NCI-H146 treated with DMSO at 0.1 percent for 48 hours (cell line): ENCODE measurements around the gene WDR62.
"Not testable (repeated sequence)": the region's sequence is repeated elsewhere in the genome, so short reads cannot be mapped to it uniquely, and the experiment has no call there.

Source experiments
- DNase-seq: peaks from one replicate; lab custom pipeline; 2025; ENCODE audit not compliant: unreplicated experiment; lab: John Stamatoyannopoulos, UW

WDR62 gene

GRCh38 chr19:36032251-36033104, 22.2 kb upstream of the WDR62 start, which contains the start of gene CLIP3:
Gene CLIP3, minus strand, starts transcription at chr19:36032873. Its CDS starts 516 bp downstream, at chr19:36032357.
- peak; percentile 66 for DNase-seq

- DNase-seq, result no peak
These were observed 14.2 kb upstream of the WDR62 start for GRCh38 chr19:36040495-36040894.

DNA sequence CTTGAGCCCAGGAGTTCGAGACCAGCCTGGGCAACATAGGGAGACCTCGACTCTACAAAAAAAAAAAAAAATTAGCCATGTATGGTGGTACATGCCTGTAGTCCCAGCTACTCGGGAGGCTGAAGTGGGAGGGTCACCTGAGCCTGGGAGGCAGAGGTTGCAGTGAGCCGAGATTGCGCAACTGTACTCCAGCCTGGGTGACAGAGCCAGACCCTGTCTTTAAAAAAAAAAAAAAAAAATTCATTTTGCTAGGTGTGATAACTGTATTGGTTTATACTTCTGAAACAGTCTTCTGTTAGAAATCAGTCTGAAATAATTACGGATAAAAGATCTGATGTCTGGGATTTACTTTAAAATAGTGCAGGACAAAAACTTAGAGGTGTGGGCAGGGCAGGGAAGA, 13.6 kb upstream of the WDR62 start:
- not testable (repeated sequence) for DNase-seq

DNA sequence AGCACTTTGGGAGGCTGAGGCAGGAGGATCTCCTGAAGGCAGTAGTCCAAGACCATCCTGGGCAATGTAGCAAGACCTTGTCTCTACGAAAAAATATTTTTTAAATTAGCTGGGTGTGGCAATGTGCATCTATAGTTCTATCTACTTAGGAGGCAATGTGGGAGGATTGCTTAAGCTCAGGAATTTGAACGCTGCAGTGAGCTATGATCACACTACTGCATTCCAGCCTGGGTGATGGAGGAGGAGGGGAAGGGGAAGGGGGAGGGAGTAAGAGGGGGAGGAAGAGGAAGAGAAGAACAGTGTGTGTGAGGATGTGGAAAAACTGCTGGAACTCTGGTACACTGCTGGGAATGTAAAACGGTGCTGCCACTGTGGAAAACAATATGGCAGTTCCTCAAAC, 12.9 kb upstream of the WDR62 start:
- DNase-seq, result no peak

DNA sequence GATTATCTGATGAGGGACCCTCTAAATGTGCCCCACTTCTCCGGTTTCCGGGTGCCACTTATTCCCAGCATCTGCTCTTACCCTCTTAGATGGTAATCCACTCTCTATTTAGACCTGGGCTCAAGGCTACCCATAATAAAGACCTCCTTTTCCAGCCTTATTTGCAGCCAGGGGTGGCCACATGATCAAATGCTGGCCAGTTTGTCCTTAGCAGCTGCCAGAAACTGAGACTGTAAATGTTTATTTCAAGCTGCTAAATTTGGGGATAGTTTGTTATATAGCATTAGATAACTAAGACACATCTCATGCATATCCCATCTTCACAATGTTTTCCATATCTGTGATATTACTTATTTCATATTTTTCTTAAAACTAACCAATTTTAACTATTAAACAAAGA, 10.7 kb upstream of the WDR62 start:
- DNase-seq, result no peak

- DNase-seq, result no peak
These were observed 8.2 kb upstream of the WDR62 start for GRCh38 chr19:36046443-36047050.

DNA sequence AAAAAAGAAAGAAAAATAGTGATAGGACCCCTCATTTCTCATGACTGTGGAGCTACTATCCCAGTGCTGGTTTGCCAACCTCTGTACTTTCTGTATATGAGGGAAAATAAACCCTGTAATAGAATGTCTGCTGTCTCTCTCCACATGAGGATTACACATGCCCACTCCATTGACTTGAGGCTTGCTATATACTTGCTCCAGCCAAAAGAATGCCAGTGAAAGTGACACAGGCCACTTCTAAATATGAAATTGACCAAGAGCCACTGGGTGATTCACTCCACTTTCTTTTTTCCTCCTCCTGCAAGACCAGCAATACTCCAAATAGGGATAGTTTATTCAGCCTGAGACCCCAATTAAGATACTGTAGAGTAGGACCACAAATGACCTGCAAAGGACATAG, 6.9 kb upstream of the WDR62 start:
- no peak for DNase-seq

GRCh38 chr19:36049080-36049698, 5.5 kb upstream of the WDR62 start:
- no peak for DNase-seq

GRCh38 chr19:36051236-36051635, 3.5 kb upstream of the WDR62 start:
- DNase-seq, result no peak

- peak; percentile 14 for DNase-seq
These were observed 3.1 kb upstream of the WDR62 start for GRCh38 chr19:36051637-36052036.

DNA sequence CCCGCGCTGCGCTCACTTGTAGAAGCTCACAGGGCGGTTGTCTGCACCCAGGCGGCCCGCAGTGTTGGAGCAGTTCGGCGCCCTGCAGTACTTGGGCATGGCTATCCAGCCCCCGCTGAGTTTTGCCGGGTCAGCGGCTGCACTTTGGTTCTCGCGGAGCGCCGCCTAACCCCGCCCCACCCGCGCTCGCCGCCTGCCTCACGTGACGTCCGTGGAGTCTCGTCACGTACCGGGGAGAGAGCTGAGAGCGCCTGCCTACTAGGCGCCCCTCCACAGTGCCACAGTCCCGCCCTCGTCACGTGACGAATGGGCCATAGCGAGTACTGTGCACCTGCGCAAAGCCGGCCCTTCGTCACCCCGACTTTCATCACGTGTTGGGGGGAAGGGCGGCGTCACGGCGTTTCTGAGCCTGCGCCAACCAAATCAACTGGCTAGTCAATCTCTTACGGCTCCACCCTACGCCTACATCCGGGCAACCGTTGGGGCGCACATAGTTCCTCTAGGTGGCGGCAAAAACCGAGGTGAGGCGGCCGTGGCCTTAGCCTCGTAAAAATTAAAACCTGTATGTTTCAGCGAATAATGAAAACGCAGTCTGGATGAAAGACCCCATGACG, 471 bp upstream of the WDR62 start, which contains the start of gene THAP8:
THAP8 (minus strand) TSS at position 167 of the 614 bp plus-strand sequence; CDS start at position 99, 68 bp downstream.
- DNase-seq, result peak; percentile 99

DNA sequence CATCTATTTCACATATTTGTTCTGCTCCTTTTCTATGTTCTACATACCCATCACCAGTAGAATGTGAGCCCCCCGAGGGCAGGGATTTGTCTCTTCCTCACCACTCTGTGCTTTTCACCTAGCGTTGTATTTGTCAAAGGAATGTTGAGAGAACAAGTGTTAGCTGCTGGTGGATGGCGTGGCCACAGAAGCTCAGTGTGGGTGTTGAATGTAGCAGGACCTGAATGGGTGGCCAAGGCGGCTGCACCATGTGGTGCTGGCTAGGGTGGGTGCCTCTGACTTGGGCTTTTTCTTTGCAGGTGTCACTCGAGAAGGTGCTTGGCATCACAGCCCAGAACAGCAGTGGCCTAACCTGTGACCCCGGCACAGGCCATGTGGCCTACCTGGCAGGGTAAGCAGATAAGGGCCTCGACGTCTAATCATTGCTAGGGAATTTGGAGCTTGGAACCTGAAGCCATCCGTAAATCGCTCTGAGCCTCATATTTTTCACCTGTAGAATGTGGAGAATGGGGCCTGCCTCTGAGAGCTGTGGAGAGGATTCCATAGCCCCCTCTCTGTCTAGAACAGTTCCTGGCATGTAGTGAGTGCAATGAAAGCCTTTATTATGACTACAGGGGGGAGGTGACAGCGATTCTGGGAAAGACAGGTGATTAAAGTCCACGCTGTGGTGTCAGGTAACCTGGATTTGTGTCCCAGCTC, 3.9 kb downstream of the WDR62 start:
- DNase-seq, result no peak

DNA sequence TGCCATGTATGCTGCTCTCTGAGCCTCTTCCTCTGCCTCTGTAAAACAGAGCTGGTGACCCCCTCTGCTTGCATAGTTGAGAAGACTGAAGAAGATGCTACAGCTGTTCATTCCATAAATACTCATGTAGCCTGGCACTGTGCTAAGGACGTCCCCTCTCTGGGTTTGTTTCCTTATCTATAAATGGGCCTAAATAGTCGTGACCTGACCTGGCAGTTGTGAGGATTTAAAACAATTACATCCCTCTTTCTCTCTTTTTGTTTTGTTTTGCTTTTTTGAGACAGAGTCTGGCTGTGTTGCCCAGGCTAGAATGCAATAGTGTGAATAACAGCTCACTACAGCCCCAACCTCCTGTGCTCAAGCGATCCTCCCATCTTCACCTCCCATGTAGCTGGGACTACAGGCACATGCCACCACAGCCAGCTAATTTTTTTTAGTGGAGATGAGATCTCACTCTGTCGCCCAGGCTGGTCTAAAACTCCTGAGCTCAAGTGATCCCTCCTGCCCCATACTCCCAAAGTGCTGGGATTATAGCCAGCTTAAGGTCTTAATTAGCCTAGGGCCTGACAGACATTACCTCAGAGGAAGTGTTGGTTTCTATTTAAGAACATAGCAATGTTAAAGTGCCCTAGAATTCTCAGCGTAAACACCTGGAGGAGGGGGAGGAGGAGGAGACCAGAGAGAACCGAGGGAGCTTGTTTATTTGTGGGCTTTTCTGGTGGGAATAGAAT, 4.6 kb downstream of the WDR62 start:
- DNase-seq, result no peak

- no peak for DNase-seq
These were observed 5.7 kb downstream of the WDR62 start for GRCh38 chr19:36060430-36060829.

GRCh38 chr19:36061367-36061766, 6.7 kb downstream of the WDR62 start:
- no peak for DNase-seq

- DNase-seq, result no peak
These were observed 10.1 kb downstream of the WDR62 start for GRCh38 chr19:36064826-36065225.

- no peak for DNase-seq
These were observed 13.0 kb downstream of the WDR62 start for GRCh38 chr19:36067681-36068080.

- DNase-seq, result not testable (repeated sequence)
These were observed 14.3 kb downstream of the WDR62 start for GRCh38 chr19:36068810-36069499.

GRCh38 chr19:36072081-36072480, 17.4 kb downstream of the WDR62 start:
- DNase-seq, result no peak
